Caco-2 (cell line): ENCODE data around the gene KCNIP4. TPM values are rescaled to one million over a fixed set of nuclear protein-coding genes. Genes with fewer than 3 reads are reported as not detected.

Experiments
- BruUV-seq: library from RNA; stranded (reverse); fragments of 400-500 nt; replicated peaks from 2 replicates; lab custom pipeline; 2021; lab: Mats Ljungman, UMichigan
- CTCF ChIA-PET: fragments of 300-600 bp; sonication (Branson Sonifier 250); formaldehyde crosslinking; loops from one replicate; lab custom pipeline; 2022; ENCODE audit warnings: antibody characterized with exemption; lab: Charles Lee
- POLR2A ChIA-PET: fragments of 300-600 bp; sonication (Branson Sonifier 250); formaldehyde crosslinking; loops from one replicate; lab custom pipeline; 2022; ENCODE audit warnings: antibody characterized with exemption; lab: Charles Lee
- DNase-seq, 2 experiments: peaks; one replicate each; pipeline versions ENCODE4 v3.0.0 to v3.0.0-alpha.2; 2020 to 2022
- H3K27me3 ChIP-seq: replicated peaks from 2 replicates; pipeline ENCODE4 v1.6.0; 2011; ENCODE audit warnings: low read length; ENCODE audit not compliant: control insufficient read depth, insufficient read depth
- H3K36me3 ChIP-seq: 2 replicates; pipeline ENCODE4 v1.5.1; 2011; ENCODE audit warnings: low read length; ENCODE audit not compliant: control insufficient read depth, insufficient read depth
- H3K4me1 ChIP-seq: fragments of 250-450 bp; sonication (Bioruptor Pico); 2 replicates; pipeline ENCODE4 v1.5.1; 2020; ENCODE audit warnings: mild to moderate bottlenecking
- H3K4me3 ChIP-seq: 2 replicates; pipeline ENCODE4 v1.5.1; 2011; ENCODE audit warnings: low read depth, mild to moderate bottlenecking, control low read depth, low read length
- H3K9me3 ChIP-seq: fragments of 250-450 bp; sonication (Bioruptor Pico); 2 replicates; pipeline ENCODE4 v1.5.1; 2020; ENCODE audit warnings: mild to moderate bottlenecking, moderate library complexity
- H3K27ac Mint-ChIP-seq: one replicate; pipeline ENCODE4 v1.8.0; 2022; ENCODE audit warnings: mixed read lengths; ENCODE audit not compliant: unreplicated experiment
- H3K27me3 Mint-ChIP-seq: one replicate; pipeline ENCODE4 v1.8.0; 2022; ENCODE audit warnings: mixed read lengths; ENCODE audit not compliant: insufficient read depth, unreplicated experiment
- H3K36me3 Mint-ChIP-seq: one replicate; pipeline ENCODE4 v1.8.0; 2022; ENCODE audit warnings: mild to moderate bottlenecking, mixed read lengths; ENCODE audit not compliant: insufficient read depth, unreplicated experiment
- H3K4me1 Mint-ChIP-seq: one replicate; pipeline ENCODE4 v1.8.0; 2022; ENCODE audit warnings: low read depth, mixed read lengths; ENCODE audit not compliant: unreplicated experiment
- H3K4me3 Mint-ChIP-seq: one replicate; pipeline ENCODE4 v1.8.0; 2022; ENCODE audit warnings: mild to moderate bottlenecking, moderate library complexity, mixed read lengths; ENCODE audit not compliant: unreplicated experiment
- H3K9me3 Mint-ChIP-seq: one replicate; pipeline ENCODE4 v1.8.0; 2022; ENCODE audit warnings: mixed read lengths; ENCODE audit not compliant: unreplicated experiment
- intact Hi-C: fragments of 100-400 bp; cut with micrococcal nuclease; formaldehyde crosslinking; loops from one replicate; pipeline ENCODE4 v1.10.0; 2022; ENCODE audit not compliant: unreplicated experiment
- total RNA-seq: library from RNA; stranded (reverse); gene quantifications from 2 replicates; pipeline ENCODE4 v1.2.3, GENCODE V29; 2022
- TF ChIP-seq, protein P1 (sequence below), 2 experiments: fragments of 200-600 bp in 1 of 2; IDR thresholded peaks; 1 replicate in 1 of 2; 2 replicates in 1 of 2; pipeline versions ENCODE4 v1.5.1 to v1.8.0; 2011 to 2022; ENCODE audit warnings: antibody characterized with exemption in 1 of 2, control low read depth in 1 of 2, inconsistent platforms in 1 of 2, low read depth in 1 of 2, low read length in 1 of 2, mild to moderate bottlenecking in 1 of 2, moderate library complexity in 1 of 2; ENCODE audit not compliant: insufficient read depth in 1 of 2, severe bottlenecking in 1 of 2, unreplicated experiment in 1 of 2

The KCNIP4 gene
- total RNA-seq, 1 experiment from 2014 or later = not detected

DNA sequence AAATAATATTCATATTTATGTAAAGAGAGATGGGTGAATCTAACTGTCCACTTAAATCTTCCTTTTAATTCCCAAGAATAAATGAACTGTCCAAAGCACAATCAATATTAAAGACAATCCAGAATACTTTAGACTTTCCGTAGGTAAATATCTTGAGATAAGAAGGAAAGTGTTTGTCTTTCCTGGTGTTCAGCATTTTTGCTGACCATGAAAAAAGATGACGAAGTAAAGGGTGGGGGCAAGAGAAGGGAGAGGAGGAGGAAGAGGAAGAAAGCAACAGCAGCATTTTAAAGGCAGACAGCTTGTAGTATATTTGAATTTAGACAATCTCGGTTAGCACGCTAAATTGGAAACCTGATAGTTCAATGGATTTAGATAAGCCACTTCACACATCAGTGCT, 498.2 kb downstream of the KCNIP4 start:
- ChIA-PET POLR2A (no interaction called here), CTCF (no interaction called here)
- no peak overlapping the region for H3K4me3 Mint-ChIP-seq
- BruUV-seq = no TSS peak
- intact Hi-C loops = no loop called here
- Histone ChIP-seq H3K36me3 (no peaks in the 10 kb centered on the region), H3K9me3 (no peaks in the 10 kb centered on the region), H3K27me3 (no peaks in the 10 kb centered on the region), H3K4me1 (no peaks in the 10 kb centered on the region), H3K4me3 (no peak overlapping the region)
- no peaks in the 10 kb centered on the region for H3K36me3 Mint-ChIP-seq
- H3K4me1 Mint-ChIP-seq = peaks cover 7% of the 10 kb centered on the region
- TF ChIP-seq, protein P1, sequence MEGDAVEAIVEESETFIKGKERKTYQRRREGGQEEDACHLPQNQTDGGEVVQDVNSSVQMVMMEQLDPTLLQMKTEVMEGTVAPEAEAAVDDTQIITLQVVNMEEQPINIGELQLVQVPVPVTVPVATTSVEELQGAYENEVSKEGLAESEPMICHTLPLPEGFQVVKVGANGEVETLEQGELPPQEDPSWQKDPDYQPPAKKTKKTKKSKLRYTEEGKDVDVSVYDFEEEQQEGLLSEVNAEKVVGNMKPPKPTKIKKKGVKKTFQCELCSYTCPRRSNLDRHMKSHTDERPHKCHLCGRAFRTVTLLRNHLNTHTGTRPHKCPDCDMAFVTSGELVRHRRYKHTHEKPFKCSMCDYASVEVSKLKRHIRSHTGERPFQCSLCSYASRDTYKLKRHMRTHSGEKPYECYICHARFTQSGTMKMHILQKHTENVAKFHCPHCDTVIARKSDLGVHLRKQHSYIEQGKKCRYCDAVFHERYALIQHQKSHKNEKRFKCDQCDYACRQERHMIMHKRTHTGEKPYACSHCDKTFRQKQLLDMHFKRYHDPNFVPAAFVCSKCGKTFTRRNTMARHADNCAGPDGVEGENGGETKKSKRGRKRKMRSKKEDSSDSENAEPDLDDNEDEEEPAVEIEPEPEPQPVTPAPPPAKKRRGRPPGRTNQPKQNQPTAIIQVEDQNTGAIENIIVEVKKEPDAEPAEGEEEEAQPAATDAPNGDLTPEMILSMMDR (IDR thresholded peaks at IDR 0.05; ENCODE audit: insufficient read depth in 1 of 2, low read depth in 1 of 2, low read length in 1 of 2, severe bottlenecking in 1 of 2, unreplicated experiment in 1 of 2) = no peak
- DNase-seq = no peak
- H3K9me3 Mint-ChIP-seq = no peaks in the 10 kb centered on the region
- H3K27ac Mint-ChIP-seq = no peak overlapping the region
- H3K27me3 Mint-ChIP-seq = peaks cover 5% of the 10 kb centered on the region

DNA sequence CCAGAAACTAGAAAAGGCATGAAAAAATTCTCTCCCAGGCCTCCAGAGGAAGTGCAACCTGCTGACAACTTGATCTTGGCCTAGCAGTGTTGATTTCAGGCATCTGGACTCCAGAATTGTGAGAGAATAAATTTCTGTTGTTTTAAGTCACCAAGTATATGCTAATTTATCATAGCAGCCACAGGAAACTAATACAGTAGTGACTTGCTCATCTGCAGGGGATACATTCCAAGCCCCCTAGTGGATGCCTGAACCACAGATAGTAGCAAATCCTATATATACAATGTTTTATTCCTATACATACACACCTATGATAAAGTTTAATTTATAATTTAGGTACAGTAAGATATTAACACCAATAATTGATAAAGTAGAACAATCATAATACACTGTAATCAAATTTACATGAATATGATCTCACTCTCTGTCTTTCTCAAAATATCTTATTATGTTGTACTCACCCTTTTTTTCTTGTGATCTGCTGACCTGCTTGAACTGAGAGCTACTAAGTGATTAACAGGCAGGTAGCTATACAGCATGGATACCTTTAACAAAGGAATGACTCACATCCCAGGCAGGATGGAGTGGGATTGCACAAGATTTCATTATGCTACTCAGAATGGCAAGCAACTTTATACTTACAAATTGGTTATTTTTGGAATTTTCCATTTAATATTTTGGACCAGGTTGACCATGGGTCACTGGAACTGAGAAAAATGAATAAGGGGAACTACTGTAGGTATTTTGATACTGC, 501.1 kb downstream of the KCNIP4 start:
- intact Hi-C loops = no loop called here
- H3K27me3 Mint-ChIP-seq = peaks cover 7% of the 10 kb centered on the region
- no peak for DNase-seq
- Histone ChIP-seq H3K36me3 (no peaks in the 10 kb centered on the region), H3K4me3 (no peak overlapping the region), H3K9me3 (no peaks in the 10 kb centered on the region), H3K4me1 (no peaks in the 10 kb centered on the region), H3K27me3 (no peaks in the 10 kb centered on the region)
- ChIA-PET CTCF (no interaction called here), POLR2A (no interaction called here)
- BruUV-seq = no TSS peak
- H3K4me3 Mint-ChIP-seq = no peak overlapping the region
- TF ChIP-seq, protein P1 (IDR thresholded peaks at IDR 0.05; ENCODE audit: insufficient read depth in 1 of 2, low read depth in 1 of 2, low read length in 1 of 2, severe bottlenecking in 1 of 2, unreplicated experiment in 1 of 2) = no peak
- no peaks in the 10 kb centered on the region for H3K36me3 Mint-ChIP-seq
- no peak overlapping the region for H3K27ac Mint-ChIP-seq
- no peaks in the 10 kb centered on the region for H3K9me3 Mint-ChIP-seq
- peaks cover 7% of the 10 kb centered on the region for H3K4me1 Mint-ChIP-seq

DNA sequence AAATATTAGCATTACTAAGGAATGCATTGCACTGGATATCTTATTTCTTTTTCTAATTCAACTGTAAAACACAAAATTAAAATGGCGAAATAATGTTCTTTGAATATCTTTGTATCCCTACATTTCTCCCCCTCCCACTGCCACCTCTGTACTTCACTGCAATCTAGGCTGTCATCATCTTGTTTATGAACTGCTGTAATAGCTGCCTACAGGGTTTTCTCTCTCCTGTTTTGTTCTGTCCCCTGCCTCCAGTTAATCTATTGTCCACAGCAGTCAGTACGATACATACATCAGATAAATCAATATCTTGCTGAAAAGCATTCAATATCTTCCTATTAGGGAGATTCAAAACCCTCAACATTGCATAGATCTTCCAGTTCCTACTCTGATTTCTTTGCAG, 528.4 kb downstream of the KCNIP4 start:
- CTCF ChIA-PET = no interaction called here
- Histone ChIP-seq H3K9me3 (no peaks in the 10 kb centered on the region), H3K4me1 (no peaks in the 10 kb centered on the region), H3K36me3 (no peaks in the 10 kb centered on the region), H3K27me3 (no peaks in the 10 kb centered on the region), H3K4me3 (no peak overlapping the region)
- Mint-ChIP-seq H3K4me1 (no peaks in the 10 kb centered on the region), H3K4me3 (no peak overlapping the region), H3K9me3 (no peaks in the 10 kb centered on the region), H3K36me3 (no peaks in the 10 kb centered on the region), H3K27me3 (peaks cover 3% of the 10 kb centered on the region), H3K27ac (no peak overlapping the region)
- no peak for DNase-seq
- TF ChIP-seq, protein P1 (IDR thresholded peaks at IDR 0.05; ENCODE audit: insufficient read depth in 1 of 2, low read depth in 1 of 2, low read length in 1 of 2, severe bottlenecking in 1 of 2, unreplicated experiment in 1 of 2) = no peak
- BruUV-seq = no TSS peak
- POLR2A ChIA-PET = no interaction called here
- intact Hi-C loops = no loop called here
